Upper lobe of left lung (tissue), 4 donors: ENCODE measurements around the gene NUMA1.

Experiments used
- CTCF ChIP-seq, 6 experiments: fragments of 450-650 bp in 4 of 6; fragments of 200-600 bp in 2 of 6; sonication (generic) in 2 of 6; IDR thresholded peaks; one replicate each; pipeline ENCODE4 v1.5.1; 2016 to 2019; ENCODE audit warnings: antibody characterized with exemption in 6 of 6
- POLR2A ChIP-seq, 4 donors: fragments of 450-650 bp; IDR thresholded peaks; one replicate each; pipeline ENCODE4 v1.5.1; 2016 to 2017; ENCODE audit warnings: antibody characterized with exemption in 4 of 4, mild to moderate bottlenecking in 2 of 4
- POLR2AphosphoS5 ChIP-seq, 2 donors: sonication (generic); formaldehyde crosslinking; IDR thresholded peaks; one replicate each; pipeline ENCODE4 v1.5.1; 2017; ENCODE audit warnings: antibody characterized with exemption in 2 of 2

DNA sequence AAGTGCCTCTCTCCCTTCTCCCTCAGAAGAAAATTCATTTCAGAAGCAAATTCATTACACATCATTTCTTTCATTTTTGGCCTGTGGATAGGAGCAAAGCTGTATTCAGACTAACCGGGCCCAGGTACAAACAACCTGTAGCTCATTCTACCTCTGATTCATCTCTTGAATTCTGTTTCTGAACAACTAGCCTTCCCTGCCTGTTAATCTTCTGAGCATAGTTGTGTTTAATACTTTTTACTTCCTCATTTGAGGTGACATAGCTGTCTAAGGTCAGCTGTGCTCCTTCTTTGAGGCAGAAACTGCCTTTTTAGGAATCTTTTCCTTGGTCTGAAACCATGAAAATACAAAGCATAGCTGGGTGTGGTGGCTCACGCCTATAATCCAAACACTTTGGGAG, 94.2 kb downstream of the NUMA1 start:
- TF ChIP-seq POLR2AphosphoS5 (IDR thresholded peaks at IDR 0.05) (no peak), POLR2A (IDR thresholded peaks at IDR 0.05) (no peak), CTCF (IDR thresholded peaks at IDR 0.05) (no peak)
